GM10266 (cell line): Measurements from ENCODE around the gene STMN3.

Experiments used
- DNase-seq: peaks from one replicate; pipeline ENCODE4 v3.0.0; 2012; ENCODE audit errors: extremely low spot score
- CTCF ChIP-seq: IDR thresholded peaks from 2 replicates; pipeline ENCODE4 v1.5.1; 2012; ENCODE audit warnings: mild to moderate bottlenecking, low read depth; ENCODE audit not compliant: control insufficient read depth, insufficient read depth; ENCODE audit errors: missing control alignments

Gene STMN3

GRCh38 chr20:63653041-63653973 lies at the start of gene STMN3:
TSS of gene STMN3 (minus strand) at chr20:63653424. CDS start at chr20:63653345, 79 bp downstream.
- peak; percentile 88 for DNase-seq
- TF ChIP-seq CTCF = no peak

GRCh38 chr20:63702036-63702665 lies 48.9 kb upstream of the STMN3 start:
- TF ChIP-seq CTCF = no peak
- DNase-seq = no peak

- TF ChIP-seq CTCF = no peak
- DNase-seq = no peak
Observed at GRCh38 chr20:63701329-63702035, 48.3 kb upstream of the STMN3 start.

GRCh38 chr20:63701051-63701328 lies 47.8 kb upstream of the STMN3 start:
- TF ChIP-seq CTCF = no peak
- DNase-seq = no peak

- DNase-seq = no peak
- TF ChIP-seq CTCF = no peak
Observed at GRCh38 chr20:63700199-63701050, 47.2 kb upstream of the STMN3 start.

- TF ChIP-seq CTCF = no peak
- DNase-seq = no peak
Observed at GRCh38 chr20:63699466-63700198, 46.4 kb upstream of the STMN3 start.
